ENCODE data around the gene BMP8A. TPM values are rescaled to one million over a fixed set of nuclear protein-coding genes. Genes with fewer than 3 reads are reported as not detected.

The BMP8A gene
- total and polyA plus RNA-seq, 2 of the 8 experiments (the other 6 are each of a cell fraction or from before 2014, with no cell fraction given), result 0.38 to 0.43 TPM

- no peak for TF ChIP-seq GABPA (IDR thresholded peaks at IDR 0.05; ENCODE audit: borderline replicate concordance, insufficient read depth, low read length)
- no peak for TF ChIP-seq CHD7 (IDR thresholded peaks at IDR 0.05; ENCODE audit: insufficient replicate concordance, low read length)
- TF ChIP-seq RXRA (IDR thresholded peaks at IDR 0.05; ENCODE audit: insufficient read depth, low read depth, low read length), result no peak
- TF ChIP-seq RNF2 (IDR thresholded peaks at IDR 0.05; ENCODE audit: borderline replicate concordance, low read depth, low read length, missing control alignments, poor library complexity, severe bottlenecking), result no peak
- TF ChIP-seq HDAC2 (IDR thresholded peaks at IDR 0.05; ENCODE audit: borderline replicate concordance in 1 of 2, low read depth in 2 of 2, low read length in 2 of 2), result no peak
Observed at GRCh38 chr1:39501666-39502065, 10.2 kb downstream of the BMP8A start (continued).

Data from H1 (cell line).